ENCODE measurements around the gene SEMA3B.

The SEMA3B gene

GRCh38 chr3:50317300-50317699 is 48.4 kb downstream of the SEMA3B start:
- DNase-seq (ENCODE audit: low read depth), result no peak

- DNase-seq (ENCODE audit: low read depth), result no peak
These were observed 49.2 kb downstream of the SEMA3B start for GRCh38 chr3:50318163-50318562.

DNA sequence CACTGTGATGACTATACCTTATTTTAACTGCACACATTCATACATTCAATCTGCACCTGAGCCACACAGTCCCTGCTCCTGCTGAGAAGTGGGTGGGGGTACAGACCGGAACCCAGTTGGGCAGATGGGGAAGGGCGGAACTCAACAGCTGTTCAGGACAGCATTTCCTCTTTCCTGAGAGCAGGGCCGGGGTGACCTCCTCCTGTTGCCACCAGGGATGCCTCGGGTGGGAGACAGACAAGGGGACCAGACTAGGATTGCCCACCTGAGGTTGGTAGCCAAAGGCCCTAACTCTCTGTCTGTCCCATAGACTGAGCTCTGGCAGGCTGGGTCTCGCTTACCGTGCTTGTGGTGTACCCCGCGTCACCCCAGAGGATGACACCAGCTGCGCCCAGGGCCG is 49.7 kb downstream of the SEMA3B start:
- DNase-seq (ENCODE audit: low read depth), result no peak

DNA sequence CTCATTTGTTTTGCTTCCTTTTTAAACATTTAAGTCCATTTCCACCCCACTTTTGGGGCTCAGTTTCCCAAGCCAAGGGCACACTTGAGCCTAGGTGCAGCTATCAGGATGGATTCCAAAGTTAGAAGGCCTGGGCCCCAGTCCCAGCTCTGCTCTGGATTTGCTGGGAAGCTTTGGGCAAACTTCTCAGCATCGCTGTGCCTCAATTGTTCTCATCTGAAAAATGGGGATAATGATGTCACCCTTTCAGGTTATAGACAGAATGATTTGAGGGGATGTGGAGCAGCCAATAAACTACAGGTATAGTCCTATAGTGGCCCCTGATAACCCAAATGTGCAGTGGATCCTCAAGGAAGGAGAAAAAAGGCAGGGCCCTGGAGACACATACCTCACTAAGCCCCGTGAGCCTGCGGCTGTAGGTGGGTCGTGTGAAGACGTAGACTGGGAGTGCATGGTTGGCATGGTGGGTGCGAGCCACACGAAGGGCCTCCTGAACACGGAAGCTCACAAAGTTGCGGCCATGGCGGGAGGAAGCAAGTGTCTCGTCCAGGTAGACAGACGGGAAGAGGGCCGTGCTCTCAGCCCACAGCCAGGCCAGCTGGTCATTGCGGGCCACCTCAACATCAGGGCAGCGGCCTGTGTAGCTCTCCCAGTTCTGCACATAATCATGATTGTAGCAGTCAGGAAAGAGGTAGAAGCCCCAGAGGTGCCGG is 50.4 kb downstream of the SEMA3B start:
- no peak for DNase-seq (ENCODE audit: low read depth)

DNA sequence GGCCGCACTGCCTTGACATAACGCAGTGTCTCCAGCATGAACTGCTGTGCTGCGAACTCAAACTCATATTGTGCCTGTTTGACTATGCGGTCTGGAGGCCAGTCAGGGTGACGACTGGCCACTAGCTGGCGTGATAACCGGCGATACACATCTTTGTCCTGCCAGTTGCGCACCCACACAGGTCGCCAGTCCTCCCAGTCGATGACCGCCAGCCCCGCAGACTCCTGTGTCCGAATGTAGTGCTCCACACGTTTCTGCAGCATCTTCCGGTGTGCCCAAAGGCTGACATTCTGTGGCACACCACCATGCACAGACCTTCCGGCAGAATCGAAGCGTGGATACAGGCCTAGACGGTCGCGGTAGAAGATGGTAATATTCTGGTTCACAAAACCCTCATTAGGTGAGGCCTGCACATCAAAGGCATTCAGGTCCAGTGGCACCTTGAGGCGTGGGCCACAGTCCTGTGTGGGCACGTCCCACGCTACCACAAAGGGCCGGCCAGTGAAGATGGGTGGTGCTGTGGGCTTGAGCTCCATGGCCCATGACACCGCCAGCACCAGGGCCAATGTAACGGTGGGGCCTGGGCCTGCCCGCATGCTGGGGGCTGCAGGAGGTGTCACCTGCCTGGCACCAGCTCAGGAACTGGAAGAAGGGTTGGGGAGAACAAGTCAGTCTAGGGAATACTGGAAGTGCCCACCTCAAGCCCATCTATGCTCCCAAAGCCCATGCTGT is 51.1 kb downstream of the SEMA3B start:
- DNase-seq (ENCODE audit: low read depth), result no peak

- no peak for DNase-seq (ENCODE audit: low read depth)
These were observed 51.9 kb downstream of the SEMA3B start for GRCh38 chr3:50320853-50321335.

GRCh38 chr3:50321336-50322114 is 52.6 kb downstream of the SEMA3B start:
- no peak for DNase-seq (ENCODE audit: low read depth)

- DNase-seq (ENCODE audit: low read depth), result no peak
These were observed 53.1 kb downstream of the SEMA3B start for GRCh38 chr3:50322115-50322385.

GRCh38 chr3:50322386-50323091 is 53.6 kb downstream of the SEMA3B start, which contains the start of gene HYAL2:
HYAL2 (minus strand) TSS chr3:50322745; CDS start chr3:50320489, 2,256 bp downstream.
- no peak for DNase-seq (ENCODE audit: low read depth)

DNA sequence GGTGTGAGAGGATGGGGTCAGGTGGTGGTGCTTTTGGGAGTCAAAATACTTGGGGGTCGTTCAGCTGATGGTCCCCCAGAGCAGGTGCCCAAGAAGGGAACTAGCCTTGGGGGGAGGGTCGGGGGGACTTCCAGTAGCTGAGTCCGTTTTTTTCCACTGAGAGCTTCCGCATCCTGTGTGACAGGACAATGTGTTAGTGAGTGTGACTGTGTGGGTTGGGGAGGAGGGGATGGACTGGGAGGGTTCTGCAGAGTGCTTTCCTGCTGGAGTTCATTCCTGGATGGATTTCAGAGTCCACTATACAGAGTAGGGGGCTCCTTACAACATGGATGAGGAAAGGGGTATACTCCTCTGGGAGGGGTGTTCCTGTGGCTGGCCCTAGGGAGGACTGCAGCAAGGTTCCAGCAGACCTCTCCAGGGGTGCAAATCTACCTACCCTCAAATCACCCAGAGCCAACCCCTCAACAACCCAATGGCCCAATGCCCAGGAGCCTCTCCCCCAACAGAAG is 54.2 kb downstream of the SEMA3B start:
- DNase-seq (ENCODE audit: low read depth), result no peak

- no peak for DNase-seq (ENCODE audit: low read depth)
These were observed 54.8 kb downstream of the SEMA3B start for GRCh38 chr3:50323614-50324199.

- no peak for DNase-seq (ENCODE audit: low read depth)
These were observed 55.6 kb downstream of the SEMA3B start for GRCh38 chr3:50324351-50325112.

GRCh38 chr3:50325113-50325480 is 56.1 kb downstream of the SEMA3B start:
- DNase-seq (ENCODE audit: low read depth), result no peak

DNA sequence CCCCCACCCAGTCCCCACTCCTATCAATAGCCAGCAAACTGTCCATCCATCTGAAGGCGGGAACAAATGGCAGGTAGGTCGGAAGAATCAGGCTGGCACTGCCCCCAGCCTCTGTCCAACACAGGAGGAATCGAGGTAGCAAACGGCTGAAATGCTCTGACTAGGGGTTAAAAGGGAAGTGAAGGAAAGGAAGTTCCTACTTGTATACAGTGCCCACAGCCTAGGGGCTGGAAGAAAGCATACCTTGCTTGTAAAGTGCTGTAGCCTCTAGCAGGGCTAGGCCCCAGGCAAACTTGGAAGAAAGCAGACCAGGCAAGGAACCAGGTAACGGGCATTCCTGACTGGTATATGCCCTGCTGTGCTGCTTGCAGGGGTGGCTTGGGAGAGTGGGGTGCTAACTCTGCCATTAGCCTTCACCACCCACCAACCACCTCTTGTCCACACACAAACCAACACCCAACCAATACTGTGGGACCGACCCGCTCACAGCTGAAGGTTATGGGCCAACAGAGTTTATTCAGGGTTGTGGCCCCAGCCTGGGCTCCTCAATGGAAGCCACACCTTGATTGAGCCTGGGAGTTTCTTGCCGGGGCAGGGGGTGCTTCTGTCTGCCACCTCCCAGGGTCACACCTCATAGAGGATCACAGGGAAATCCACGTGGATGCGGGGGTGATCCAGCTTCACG is 56.7 kb downstream of the SEMA3B start:
- DNase-seq (ENCODE audit: low read depth), result no peak

DNA sequence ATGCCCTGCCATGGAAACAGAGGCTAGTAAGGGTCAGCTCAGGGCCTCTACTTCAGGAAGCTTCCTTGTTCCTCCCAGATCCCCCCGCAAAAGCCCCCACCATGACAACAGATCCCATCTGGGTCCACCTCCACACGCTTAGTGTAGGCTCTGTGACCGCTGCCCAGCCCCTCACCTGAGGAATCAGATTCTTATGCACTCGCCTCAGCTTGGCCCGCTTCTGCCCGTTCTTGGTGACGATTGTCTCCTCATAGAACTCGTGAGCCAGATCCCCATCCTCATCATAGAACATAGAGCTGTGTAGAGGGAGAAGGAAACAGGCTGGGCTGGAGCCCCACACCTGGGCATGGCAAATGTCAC is 57.2 kb downstream of the SEMA3B start:
- no peak for DNase-seq (ENCODE audit: low read depth)

DNA sequence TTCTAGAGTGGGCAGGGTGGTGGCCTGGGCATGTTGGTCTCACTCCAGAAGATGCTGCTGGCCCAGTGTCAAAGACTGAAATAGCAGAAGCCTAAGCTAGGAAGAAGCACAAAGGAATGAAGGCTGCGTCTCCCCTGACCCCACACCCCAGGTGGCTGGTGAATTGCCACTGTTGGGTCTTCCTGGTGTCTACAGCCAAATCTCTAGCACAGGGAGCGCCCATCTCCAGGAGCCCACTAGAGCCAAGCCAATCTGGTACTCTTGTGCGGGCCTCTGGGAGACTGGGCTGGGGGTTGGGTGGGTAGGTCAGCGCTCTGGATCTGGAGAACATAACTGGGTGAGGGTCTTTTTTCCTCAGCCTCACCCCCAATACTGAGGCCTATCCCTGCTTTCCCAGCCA is 58.2 kb downstream of the SEMA3B start:
- DNase-seq (ENCODE audit: low read depth), result no peak
